GM18508 (cell line): Measurements from ENCODE around the gene SP140L.
A peak's percentile ranks its signal among the peaks of the same experiment; 100 is the strongest.
"Not testable (repeated sequence)": the region's sequence is repeated elsewhere in the genome, so short reads cannot be mapped to it uniquely, and the experiment has no call there.

ENCODE experiments used
- ATAC-seq: cut with Tn5 transposase; IDR thresholded peaks from one replicate; pipeline ENCODE4 v1.9.1; 2021; ENCODE audit warnings: moderate number of reproducible peaks; ENCODE audit not compliant: insufficient read depth, unreplicated experiment

SP140L gene

DNA sequence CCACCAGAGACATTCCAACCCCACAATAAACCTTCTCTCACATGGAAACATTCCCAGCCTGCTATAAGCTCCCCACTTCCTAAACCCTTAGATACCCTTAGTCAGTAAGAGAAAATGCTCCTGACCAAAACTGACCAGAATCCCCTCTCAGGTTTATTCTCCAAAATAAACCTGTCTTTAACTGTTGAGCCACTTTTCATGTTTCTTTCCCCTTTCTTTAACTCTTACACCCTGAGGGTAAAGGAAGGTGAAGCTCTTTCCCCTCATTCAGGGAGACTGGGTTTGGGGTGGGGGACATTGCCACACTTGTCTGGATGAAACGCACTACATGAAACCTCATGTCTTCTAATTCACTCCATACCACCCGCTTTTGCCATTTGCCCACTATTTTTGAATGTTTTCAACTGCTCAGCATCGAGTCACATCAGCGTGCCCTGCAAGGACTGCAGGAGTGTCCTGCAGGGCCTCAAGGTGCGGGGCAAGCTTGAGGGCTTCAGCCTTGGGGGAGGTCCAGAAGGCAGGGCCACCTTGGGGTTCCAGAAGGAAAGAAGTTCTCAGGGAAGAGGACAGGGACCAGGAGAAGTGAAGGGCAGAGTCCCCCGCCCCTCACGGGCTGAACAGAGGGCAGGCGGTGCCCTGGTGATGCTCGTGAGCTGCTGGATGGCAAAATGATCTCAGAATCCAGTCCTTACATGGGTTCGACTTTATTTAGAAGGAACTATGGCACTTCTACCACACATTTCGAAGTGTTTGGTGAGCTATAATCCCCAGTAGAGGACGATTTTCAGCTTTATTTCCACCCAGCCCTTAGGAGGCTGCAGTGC, 4.2 kb upstream of the SP140L start:
- no peak for ATAC-seq

DNA sequence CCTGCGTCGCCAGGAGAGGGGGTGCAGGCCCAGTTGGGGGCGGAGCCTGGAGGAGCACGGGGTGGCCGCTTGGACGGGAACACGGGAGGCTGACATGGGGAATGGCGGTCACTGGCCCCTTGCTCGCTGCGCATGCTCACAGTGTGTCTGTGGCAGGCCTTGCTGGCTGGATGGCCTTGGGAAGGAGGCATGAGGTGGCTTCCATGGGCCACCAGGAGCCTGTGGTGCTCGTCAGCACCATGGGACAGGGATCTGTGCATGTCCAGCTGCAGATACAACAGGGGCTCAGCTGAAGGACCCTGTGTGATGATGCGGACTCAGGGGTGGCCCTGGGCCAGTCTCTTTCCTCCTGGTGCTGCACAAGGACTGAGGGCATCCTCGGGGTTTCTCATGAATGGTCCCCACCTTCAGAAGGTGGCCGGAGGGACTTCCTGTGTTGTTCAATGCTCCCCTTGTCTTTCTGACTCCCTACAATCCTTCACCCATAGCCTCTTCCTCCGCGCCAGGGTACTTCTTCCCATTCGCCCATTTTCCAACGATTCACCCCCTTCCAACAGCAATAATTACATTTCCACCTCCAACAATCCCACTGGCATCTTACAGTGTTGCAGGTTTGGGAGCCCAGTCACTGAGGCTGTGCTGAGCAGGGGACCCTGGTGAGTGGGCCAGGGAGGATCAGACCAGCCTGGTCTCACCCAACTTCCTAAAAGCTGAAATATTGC, 3.4 kb upstream of the SP140L start:
- no peak for ATAC-seq

DNA sequence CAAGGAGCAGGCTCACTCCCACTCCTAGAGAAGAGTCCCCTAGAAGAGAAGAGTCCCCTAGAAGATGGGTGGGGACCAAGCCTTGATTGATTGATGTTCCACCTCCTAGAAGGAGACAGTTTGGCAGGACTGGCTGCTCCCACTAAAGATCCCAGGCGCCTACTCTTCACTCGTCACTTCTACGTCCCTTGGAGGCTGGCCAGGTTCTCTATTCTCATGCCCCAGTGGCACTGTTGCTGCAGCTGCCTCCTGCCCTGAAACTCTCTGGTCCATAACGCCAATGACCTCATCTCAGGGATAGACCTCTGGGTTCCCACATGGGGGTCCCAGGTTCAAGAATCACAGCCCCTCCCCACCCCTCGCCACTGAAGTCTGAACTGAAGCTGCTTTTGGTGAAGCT, 2.5 kb upstream of the SP140L start:
- ATAC-seq = no peak

GRCh38 chr2:230325316-230326243, 1.4 kb upstream of the SP140L start:
- no peak for ATAC-seq

DNA sequence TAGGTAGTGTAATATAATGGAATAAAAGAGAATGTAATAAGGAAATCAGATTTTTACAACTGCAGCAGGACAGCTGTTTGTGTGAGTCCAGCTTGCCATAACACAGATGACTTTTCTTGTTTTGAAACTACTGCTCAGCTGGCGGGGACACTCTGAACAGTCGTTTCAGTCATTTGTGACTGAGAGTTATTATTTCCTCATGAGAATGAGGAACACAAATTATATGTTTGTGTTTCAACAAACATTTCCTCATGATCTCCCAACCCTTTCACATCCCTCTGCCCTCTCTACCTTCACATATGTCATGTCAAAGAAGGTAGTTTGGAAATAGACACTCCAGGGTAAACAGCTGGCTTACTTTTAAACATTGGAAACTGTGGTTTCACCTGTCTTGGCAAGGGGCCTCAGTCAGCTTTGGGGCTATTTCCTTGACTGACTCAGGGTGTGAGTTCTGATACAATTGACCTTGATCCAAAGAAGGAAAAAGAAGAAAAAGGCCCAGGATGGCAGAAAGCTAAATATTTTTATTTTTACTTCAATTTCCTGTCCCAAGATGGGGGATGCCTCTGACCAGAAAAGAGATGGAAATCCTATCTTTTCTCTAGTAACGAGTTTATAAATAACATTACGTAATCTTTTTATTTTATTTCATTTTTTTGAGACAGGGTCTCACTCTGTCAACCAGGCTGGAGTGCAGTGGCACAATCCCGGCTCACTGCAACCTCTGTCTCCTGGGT, 593 bp downstream of the SP140L start:
- peak; percentile 45 for ATAC-seq

DNA sequence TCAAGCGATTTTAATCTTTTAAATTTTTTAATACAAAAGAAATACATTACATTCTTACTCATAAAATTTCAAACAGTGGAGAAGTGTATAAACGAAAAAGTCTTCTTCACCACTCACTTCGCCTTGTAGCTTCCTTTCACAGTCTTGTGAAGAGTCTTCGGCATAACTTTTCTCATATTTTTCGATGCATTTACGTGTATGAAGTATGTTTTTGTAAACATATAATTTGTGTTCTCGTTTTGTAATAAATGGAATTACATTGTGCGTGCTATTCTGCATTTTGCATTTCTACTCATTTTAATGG, 1.1 kb downstream of the SP140L start:
- no peak for ATAC-seq

DNA sequence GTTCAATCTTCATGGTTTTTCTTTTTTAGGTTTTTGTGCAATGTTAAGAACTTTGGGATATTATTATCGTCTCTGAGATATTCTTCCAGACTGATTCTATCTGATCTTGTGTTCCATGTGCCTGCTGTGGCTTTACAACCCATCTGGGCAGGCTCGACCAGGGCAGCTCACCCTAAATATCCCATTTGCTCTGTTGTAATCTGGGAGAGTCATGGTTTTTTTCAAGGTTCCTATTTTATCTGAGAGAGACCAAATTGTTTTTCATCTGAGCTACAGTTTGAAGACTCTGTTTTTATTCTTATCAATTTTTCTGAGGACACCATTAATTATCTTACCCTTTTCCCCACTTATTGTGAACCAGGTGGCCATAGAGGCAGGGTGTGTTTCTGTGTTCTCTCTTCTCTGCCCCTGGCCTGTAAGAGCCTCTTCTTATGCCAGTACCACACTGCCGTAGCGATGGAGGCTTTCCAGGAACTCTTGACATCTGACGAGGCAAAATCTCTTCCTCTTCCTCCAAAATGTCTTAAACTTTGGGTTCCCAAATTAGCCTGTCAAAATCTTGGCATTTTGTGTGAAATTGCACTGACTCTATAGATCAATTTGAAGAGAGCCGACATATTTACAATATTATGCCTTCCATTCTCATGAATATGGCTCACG, 3.1 kb downstream of the SP140L start:
- ATAC-seq = no peak

DNA sequence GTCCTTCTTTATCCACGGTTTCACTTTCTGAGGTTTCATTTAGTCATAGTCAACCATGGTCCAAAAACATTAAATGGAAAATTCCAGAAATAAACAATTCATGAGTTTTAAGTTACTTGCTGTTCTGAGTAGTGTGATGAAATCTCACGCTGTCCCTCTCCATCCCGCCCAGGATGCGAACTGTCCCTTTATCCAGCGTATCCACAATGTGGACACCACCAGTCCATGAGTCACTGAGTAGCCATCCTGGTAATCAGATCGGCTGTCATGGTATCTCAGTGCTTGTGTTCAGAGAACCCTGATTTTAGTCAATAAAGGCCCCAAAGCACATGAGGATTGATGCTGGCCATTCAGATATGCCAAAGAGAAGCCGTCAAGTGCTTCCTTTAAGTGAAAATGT, 3.7 kb downstream of the SP140L start:
- no peak for ATAC-seq

- ATAC-seq = no peak
Observed at GRCh38 chr2:230335461-230335863, 8.5 kb downstream of the SP140L start.

- no peak for ATAC-seq
Observed at GRCh38 chr2:230335864-230336506, 9.0 kb downstream of the SP140L start.

DNA sequence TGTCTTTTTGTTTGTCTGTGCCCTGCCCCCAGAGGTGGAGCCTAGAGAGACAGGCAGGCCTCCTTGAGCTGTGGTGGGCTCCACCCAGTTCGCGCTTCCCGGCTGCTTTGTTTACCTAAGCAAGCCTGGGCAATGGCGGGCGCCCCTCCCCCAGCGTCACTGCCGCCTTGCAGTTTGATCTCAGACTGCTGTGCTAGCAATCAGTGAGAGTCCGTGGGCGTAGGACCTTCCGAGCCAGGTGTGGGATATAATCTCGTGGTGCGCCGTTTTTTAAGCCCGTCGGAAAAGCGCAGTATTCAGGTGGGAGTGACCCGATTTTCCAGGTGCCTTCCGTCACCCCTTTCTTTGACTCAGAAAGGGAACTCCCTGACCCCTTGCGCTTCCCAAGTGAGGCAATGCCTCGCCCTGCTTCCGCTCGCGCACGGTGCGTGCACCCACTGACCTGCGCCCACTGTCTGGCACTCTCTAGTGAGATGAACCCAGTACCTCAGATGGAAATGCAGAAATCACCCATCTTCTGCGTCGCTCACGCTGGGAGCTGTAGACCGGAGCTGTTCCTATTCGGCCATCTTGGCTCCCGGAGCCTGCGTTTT, 15.0 kb downstream of the SP140L start:
- not testable (repeated sequence) for ATAC-seq

- ATAC-seq = not testable (repeated sequence)
Observed at GRCh38 chr2:230343041-230343624, 16.1 kb downstream of the SP140L start.

DNA sequence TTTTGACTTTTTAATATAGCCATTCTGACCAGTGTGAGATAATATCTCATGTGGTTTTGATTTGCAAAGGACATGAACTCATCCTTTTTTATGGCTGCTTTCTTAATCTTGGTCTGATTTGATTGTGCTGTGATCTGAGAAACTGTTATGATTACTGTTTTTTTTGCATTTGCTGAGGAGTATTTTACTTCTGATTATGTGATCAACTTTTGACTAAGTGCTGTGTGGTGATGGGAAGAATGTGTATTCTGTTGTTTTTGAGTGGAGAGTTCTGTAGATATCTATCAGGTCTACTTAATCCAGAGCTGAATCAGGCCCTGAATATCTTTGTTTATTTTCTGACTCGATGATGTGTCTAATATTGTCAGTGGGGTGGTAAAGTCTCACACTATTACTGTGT, 16.8 kb downstream of the SP140L start:
- ATAC-seq = no peak

- ATAC-seq = no peak
Observed at GRCh38 chr2:230346465-230346864, 19.5 kb downstream of the SP140L start.

- ATAC-seq = no peak
Observed at GRCh38 chr2:230346921-230347533, 20.0 kb downstream of the SP140L start.

DNA sequence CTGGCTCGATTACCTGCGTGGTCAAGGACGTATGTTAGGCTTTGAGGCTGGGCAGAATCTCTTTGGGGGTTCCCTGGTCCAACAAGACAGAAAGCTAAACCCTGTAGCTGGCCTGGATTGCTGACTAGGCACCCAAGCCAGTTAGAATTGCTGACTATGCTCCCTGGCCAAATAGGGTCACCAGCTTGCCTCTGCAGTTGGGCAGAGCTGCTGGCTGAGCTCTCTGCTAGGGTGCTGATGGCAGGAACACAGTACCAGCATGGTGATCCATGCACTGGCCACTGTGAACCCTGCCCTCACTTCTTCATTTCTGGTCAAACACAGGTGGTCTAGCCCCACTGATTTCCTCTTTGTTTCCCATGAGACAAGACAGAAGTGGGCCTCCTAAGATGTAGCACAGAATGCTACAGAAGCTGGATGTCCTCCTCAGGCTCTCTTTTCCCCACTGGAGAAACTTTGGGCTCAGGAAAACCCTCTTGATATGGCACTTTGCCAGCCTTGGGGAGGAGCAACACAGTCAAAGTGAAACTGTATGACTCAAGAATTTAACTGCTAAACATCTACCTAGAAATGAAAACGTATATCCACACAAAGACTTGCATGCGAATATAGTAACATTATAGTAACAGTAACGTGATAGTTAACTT, 20.8 kb downstream of the SP140L start:
- ATAC-seq = no peak

DNA sequence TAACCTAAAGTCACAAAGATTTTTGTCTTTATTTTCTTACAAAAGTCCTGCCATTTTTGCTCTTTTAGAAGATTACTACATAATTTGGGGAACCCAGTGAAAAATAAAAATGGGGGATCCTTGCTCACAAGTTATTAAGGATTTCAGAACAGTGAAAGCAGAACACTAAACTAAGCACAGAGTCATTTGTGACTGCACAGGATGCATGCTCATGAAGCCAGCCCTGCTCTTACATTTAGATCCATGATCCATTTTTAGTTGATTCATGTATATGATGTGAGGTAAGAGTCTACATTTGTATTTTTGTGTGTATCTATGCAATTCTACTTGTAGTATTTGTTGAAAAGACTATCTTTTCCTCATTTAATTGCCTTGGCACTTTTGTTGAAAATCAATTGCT, 21.8 kb downstream of the SP140L start:
- ATAC-seq = no peak

- no peak for ATAC-seq
Observed at GRCh38 chr2:230356084-230356483, 29.1 kb downstream of the SP140L start.
